GM19193 (cell line): Measurements from ENCODE around the gene ZNF621.

Experiments used
- POLR2A ChIP-seq: IDR thresholded peaks from 4 replicates; pipeline ENCODE4 v1.6.1; 2011; ENCODE audit not compliant: insufficient read depth, insufficient read length; ENCODE audit errors: extremely low read depth

The ZNF621 gene

DNA sequence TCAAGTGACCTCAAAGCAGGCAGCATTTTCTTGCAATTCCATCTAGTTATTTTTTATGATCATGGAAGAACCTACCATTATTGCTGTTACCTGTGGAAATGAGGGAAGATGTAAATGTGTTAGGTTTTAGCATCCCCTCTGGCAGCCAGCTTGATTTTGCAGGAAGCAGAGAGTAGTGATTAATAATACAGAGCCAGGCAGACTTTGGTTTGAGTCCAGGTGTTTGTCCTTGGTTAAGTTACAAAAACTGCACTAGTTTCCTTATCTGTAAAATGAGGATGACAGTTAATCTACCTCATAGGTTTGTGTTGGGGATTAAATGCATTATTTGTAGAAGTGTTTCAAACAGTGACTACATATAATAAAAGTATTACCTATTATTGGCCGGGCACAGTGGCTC is 6.7 kb upstream of the ZNF621 start:
- TF ChIP-seq POLR2A: no peak

- TF ChIP-seq POLR2A: no peak
Observed at GRCh38 chr3:40518848-40519247, 5.9 kb upstream of the ZNF621 start.

GRCh38 chr3:40521254-40521653 is 3.5 kb upstream of the ZNF621 start:
- no peak for TF ChIP-seq POLR2A

DNA sequence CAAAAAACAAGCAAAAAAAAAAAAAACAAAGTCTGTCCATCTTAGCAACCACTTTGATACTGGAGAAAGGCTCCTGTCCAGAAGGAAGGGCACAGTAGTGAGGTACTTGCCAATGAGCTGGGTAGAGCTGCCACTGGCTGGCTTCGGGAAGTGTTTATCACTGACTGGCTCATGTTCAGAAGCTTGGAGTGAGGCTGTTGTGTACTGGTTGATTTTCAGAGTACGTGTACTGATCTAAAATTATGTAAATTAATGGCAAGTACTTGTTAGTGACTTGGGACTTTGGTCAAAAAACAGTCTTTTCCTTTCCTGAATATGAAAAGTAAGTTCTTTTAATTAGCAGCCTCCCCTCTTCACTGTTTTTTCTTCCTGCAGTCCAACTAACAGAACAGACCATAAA is 979 bp upstream of the ZNF621 start:
- TF ChIP-seq POLR2A: no peak

DNA sequence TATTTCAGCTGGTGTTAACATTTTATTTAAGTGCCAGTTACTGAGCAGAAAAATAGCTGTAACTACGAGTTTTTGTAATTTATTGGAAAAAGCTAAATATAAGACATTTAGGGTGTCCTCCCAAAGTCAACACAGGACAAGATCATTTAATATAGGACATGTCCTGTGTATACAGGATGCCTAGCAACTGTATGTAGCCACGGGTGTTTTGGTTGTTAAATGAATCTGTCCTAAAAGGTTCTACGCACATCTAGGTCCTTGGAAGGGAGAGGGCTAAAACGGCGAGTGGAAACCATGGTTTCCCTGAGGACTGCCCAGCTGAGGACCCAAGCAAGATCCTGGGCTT is 565 bp upstream of the ZNF621 start:
- TF ChIP-seq POLR2A: no peak

DNA sequence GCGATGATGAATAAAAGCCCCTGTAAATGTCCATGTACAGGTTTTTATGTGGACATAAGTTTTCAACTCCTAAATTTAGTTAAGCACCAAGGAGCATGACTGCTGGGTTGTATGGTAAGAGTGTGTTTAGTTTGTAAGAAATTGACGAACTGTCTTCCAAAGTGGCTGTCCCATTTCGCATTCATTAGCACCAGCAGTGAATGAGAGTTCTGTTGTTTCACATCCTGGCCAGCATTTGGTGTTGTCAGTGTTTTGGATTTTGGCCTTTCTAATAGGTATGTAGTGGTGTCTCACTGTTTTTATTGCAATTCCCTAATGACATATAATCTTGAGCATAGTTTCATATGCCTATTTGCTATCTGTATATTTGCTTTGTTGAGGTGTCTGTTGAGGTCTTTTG is 3.7 kb downstream of the ZNF621 start:
- TF ChIP-seq POLR2A: no peak

DNA sequence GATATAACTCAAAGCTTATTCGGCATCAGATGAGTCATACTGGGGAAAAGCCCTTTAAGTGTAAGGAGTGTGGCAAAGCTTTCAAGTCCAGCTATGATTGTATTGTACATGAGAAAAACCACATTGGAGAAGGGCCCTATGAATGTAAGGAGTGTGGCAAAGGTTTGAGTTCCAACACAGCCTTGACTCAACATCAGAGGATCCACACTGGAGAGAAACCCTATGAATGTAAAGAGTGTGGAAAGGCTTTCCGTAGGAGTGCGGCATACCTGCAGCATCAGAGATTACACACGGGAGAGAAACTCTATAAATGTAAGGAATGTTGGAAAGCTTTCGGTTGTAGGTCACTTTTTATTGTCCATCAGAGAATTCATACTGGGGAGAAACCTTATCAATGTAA is 7.5 kb downstream of the ZNF621 start:
- no peak for TF ChIP-seq POLR2A

DNA sequence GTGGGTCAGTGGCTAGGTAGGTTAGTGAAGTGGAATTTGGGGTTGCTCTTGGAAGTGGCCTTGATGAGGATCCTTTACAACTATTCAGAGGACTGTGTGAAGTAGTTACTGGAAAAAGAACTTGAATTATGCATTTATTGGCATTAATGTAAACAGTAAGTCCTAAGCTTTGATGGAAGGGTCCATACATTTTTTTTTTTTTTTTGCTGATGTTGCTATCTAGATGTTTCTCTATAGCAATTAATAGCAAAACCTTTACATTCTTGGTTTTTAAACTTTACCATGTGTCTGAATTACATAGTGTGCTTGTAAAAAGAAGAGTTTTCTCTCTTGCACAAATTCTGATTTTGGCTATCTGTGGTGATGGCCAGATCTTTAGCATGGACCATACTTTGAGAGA is 9.5 kb downstream of the ZNF621 start:
- no peak for TF ChIP-seq POLR2A

DNA sequence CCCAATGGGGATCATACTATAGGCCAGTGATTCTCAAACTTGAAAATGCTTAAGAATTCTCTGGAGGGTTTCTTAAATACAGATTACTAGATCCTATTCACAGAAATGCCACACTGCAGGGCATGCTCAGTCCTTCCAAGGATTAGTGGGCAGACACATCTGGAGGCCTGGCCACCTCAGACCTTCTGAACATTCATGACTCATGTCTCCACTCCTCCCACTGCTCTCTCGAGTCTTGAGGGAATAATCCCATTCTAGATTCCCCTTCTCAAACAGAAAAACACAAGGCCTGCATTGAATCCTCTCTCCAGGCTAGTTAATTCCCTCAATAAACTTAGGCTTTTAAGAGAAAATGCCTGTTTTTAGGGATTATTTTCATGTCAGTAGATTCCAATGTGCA is 22.1 kb downstream of the ZNF621 start:
- TF ChIP-seq POLR2A: no peak

- TF ChIP-seq POLR2A: no peak
Observed at GRCh38 chr3:40550167-40550566, 25.4 kb downstream of the ZNF621 start.

DNA sequence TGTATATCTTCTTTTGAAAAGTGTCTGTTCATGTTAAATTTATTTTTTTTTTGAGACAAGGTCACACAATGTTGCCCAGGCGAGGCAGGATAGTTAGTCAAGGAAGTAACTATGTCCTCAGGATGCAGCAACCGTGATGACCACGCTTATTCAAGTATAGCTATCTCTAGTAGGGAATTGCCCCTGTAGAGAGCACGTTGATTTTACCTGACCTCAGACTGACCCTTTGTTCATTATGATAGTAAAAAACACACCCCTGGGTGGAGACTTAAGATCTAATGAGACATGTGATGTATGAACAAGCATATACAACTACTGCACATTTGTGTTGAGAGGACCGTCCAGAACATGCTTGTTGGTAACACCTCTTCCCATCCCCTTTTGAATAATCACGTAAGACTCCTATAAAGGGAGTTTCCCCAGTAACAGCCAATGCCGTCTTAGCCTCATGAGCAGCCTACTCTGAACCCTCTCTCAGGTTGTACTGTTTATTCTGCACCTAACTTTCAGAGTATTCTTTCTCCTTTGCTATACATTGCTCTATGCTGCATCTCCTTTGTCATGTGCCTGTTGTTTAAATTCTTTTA is 32.9 kb downstream of the ZNF621 start:
- TF ChIP-seq POLR2A: no peak

GRCh38 chr3:40566694-40567093 is 41.9 kb downstream of the ZNF621 start:
- no peak for TF ChIP-seq POLR2A

- no peak for TF ChIP-seq POLR2A
Observed at GRCh38 chr3:40572588-40572987, 47.8 kb downstream of the ZNF621 start.

- no peak for TF ChIP-seq POLR2A
Observed at GRCh38 chr3:40574050-40574449, 49.3 kb downstream of the ZNF621 start.

- TF ChIP-seq POLR2A: no peak
Observed at GRCh38 chr3:40574661-40575060, 49.9 kb downstream of the ZNF621 start.

GRCh38 chr3:40576396-40576795 is 51.6 kb downstream of the ZNF621 start:
- TF ChIP-seq POLR2A: no peak

GRCh38 chr3:40580494-40581091 is 55.8 kb downstream of the ZNF621 start:
- no peak for TF ChIP-seq POLR2A
